Lower leg skin (tissue), 3 donors: ENCODE data around the gene ADCYAP1R1.

Experiments used
- POLR2A ChIP-seq, 2 donors: fragments of 450-650 bp; IDR thresholded peaks; one replicate each; pipeline ENCODE4 v1.6.1; 2016 to 2017; ENCODE audit warnings: antibody characterized with exemption in 2 of 2, mild to moderate bottlenecking in 1 of 2, moderate library complexity in 1 of 2
- TF ChIP-seq, protein P1 (sequence below), 3 donors: fragments of 450-650 bp; IDR thresholded peaks; one replicate each; pipeline ENCODE4 v1.5.1; 2016; ENCODE audit warnings: antibody characterized with exemption in 3 of 3, mild to moderate bottlenecking in 3 of 3, moderate library complexity in 2 of 3

DNA sequence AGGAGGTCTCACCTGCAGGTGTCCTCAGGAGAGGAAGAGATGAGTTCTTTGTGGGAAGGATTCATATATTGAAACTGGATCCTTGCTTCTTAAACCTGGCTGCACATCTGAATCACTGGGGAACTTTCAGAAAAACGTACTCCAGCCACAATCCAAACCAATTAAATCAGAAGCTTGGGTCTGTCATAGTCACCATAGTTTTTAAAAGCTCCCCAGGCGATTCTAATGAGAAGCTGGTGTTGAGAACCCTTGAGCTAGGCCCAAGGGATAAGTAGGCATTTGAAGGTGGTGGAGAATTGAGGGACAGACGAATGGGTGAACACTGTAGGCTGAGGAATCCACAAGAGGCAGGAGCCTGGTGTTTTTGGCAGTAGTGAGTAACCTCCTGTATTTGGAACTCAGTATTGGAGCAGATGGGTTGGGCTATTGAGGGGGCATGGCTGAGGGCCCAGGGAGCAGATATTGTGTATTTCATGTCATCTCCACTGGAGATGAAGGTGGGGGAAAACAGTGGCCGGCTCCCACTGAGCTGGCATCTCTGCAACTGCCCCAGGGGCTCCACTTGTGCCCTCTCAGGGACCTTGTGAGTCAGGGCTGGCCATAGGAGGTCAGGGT is 14.5 kb downstream of the ADCYAP1R1 start:
- TF ChIP-seq, protein P1, sequence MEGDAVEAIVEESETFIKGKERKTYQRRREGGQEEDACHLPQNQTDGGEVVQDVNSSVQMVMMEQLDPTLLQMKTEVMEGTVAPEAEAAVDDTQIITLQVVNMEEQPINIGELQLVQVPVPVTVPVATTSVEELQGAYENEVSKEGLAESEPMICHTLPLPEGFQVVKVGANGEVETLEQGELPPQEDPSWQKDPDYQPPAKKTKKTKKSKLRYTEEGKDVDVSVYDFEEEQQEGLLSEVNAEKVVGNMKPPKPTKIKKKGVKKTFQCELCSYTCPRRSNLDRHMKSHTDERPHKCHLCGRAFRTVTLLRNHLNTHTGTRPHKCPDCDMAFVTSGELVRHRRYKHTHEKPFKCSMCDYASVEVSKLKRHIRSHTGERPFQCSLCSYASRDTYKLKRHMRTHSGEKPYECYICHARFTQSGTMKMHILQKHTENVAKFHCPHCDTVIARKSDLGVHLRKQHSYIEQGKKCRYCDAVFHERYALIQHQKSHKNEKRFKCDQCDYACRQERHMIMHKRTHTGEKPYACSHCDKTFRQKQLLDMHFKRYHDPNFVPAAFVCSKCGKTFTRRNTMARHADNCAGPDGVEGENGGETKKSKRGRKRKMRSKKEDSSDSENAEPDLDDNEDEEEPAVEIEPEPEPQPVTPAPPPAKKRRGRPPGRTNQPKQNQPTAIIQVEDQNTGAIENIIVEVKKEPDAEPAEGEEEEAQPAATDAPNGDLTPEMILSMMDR (IDR thresholded peaks at IDR 0.05): no peak
- no peak for TF ChIP-seq POLR2A (IDR thresholded peaks at IDR 0.05)
